Skeletal muscle satellite cell (primary cell): ENCODE results near the gene MORN4.

Experiments
- H3K27me3 ChIP-seq: 2 replicates; pipeline ENCODE4 v1.7.0; 2013; ENCODE audit warnings: low read length; ENCODE audit not compliant: control insufficient read depth, insufficient read depth
- H3K36me3 ChIP-seq: 2 replicates; pipeline ENCODE4 v1.7.0; 2013; ENCODE audit warnings: mild to moderate bottlenecking, control low read depth, low read length; ENCODE audit not compliant: insufficient read depth
- H3K4me1 ChIP-seq: 2 replicates; pipeline ENCODE4 v1.7.0; 2013; ENCODE audit warnings: low read length; ENCODE audit not compliant: control insufficient read depth, insufficient read depth
- H3K4me2 ChIP-seq: 2 replicates; pipeline ENCODE4 v1.7.0; 2013; ENCODE audit warnings: mild to moderate bottlenecking, low read length
- H3K4me3 ChIP-seq: 2 replicates; pipeline ENCODE4 v1.7.0; 2013; ENCODE audit warnings: low read length
- H3K9ac ChIP-seq: 2 replicates; pipeline ENCODE4 v1.7.0; 2013; ENCODE audit warnings: mild to moderate bottlenecking, low read depth, low read length, moderate library complexity
- H3K9me3 ChIP-seq: replicated peaks from 2 replicates; pipeline ENCODE4 v1.7.0; 2013; ENCODE audit warnings: mild to moderate bottlenecking, control low read depth, low read length

The MORN4 gene

DNA sequence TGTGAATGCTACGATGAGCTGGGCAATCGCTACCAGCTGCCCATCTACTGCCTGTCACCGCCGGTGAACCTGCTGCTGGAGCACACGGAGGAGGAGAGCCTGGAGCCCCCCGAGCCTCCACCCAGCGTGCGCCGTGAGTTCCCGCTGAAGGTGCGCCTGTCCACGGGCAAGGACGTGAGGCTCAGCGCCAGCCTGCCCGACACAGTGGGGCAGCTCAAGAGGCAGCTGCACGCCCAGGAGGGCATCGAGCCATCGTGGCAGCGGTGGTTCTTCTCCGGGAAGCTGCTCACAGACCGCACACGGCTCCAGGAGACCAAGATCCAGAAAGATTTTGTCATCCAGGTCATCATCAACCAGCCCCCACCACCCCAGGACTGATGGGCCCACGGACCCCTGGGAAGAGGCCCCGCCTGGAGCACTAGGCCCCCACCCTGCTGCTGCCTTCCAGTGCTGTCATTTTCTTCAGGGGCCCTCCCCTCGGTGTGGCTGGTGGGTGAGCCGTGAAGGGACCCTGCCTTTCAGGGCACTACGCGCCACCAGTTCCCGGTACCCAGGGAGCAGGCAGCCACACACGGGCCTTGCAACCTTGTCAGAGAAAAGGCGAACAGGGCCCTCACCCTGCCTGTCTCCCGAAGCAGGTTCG lies 63.0 kb downstream of the MORN4 start:
- Histone ChIP-seq H3K9me3 (no peaks in the 10 kb centered on the region), H3K9ac (no peak overlapping the region), H3K4me3 (no peak overlapping the region), H3K4me1 (peaks cover 34% of the 10 kb centered on the region), H3K4me2 (no peak overlapping the region), H3K27me3 (no peaks in the 10 kb centered on the region), H3K36me3 (peaks cover 15% of the 10 kb centered on the region)

GRCh38 chr10:97567891-97568290 lies 65.4 kb downstream of the MORN4 start:
- Histone ChIP-seq H3K36me3 (peaks cover 15% of the 10 kb centered on the region), H3K27me3 (no peaks in the 10 kb centered on the region)

GRCh38 chr10:97566336-97566996 lies 66.8 kb downstream of the MORN4 start:
- Histone ChIP-seq H3K27me3 (no peaks in the 10 kb centered on the region), H3K4me1 (no peaks in the 10 kb centered on the region), H3K4me2 (no peak overlapping the region), H3K9me3 (no peaks in the 10 kb centered on the region), H3K9ac (no peak overlapping the region), H3K36me3 (peaks cover 15% of the 10 kb centered on the region), H3K4me3 (no peak overlapping the region)

More at GRCh38 chr10:97567891-97568290, 65.4 kb downstream of the MORN4 start:
- Histone ChIP-seq H3K9me3 (no peaks in the 10 kb centered on the region), H3K4me2 (no peak overlapping the region), H3K9ac (no peak overlapping the region), H3K4me1 (peaks cover 12% of the 10 kb centered on the region), H3K4me3 (no peak overlapping the region)

GRCh38 chr10:97564776-97565175 lies 68.5 kb downstream of the MORN4 start:
- Histone ChIP-seq H3K4me1 (peaks cover 14% of the 10 kb centered on the region), H3K4me2 (no peak overlapping the region), H3K4me3 (no peak overlapping the region), H3K36me3 (peaks cover 7% of the 10 kb centered on the region), H3K9me3 (no peaks in the 10 kb centered on the region), H3K9ac (no peak overlapping the region), H3K27me3 (no peaks in the 10 kb centered on the region)
